RWPE1 (cell line): ENCODE results near the gene DUOXA2.
A peak's percentile ranks its signal among the peaks of the same experiment; 100 is the strongest.

ENCODE experiments used
- CTCF ChIA-PET: fragments of 350-600 bp; sonication (Branson Sonifier 250); formaldehyde crosslinking; extraction: SDS; loops from one replicate; lab custom pipeline; 2021; lab: Yijun Ruan, JAX
- POLR2A ChIA-PET: fragments of 400-600 bp; formaldehyde crosslinking; extraction: SDS; loops from one replicate; lab custom pipeline; 2020; ENCODE audit warnings: antibody characterized with exemption; ENCODE audit not compliant: low non-redundant PET; lab: Yijun Ruan, JAX
- DNase-seq: peaks from one replicate; pipeline ENCODE4 v3.0.0; 2012; ENCODE audit warnings: low spot score
- H3K27ac ChIP-seq: fragments of 450-650 bp; 2 replicates; pipeline ENCODE4 v1.5.1; 2017
- CTCF ChIP-seq: fragments of 450-650 bp; conservative IDR thresholded peaks from 2 replicates; pipeline ENCODE4 v1.5.1; 2017; ENCODE audit warnings: low read depth, mild to moderate bottlenecking

The DUOXA2 gene

GRCh38 chr15:45167631-45168205 is 53.6 kb downstream of the DUOXA2 start:
- no peak for DNase-seq
- POLR2A ChIA-PET: interaction anchor here (1.6 kb wide), 1 partner anchor 13 kb away, joined by 4 read pairs; no protein-coding TSS in a partner anchor
- peak overlapping the region; percentile 91 for H3K27ac ChIP-seq
- peak; percentile 33 for TF ChIP-seq CTCF
- CTCF ChIA-PET: interaction anchor here (0.8 to 2.0 kb wide), 7 partner anchors 12 to 1545 kb away, joined by 3 to 11 read pairs (median 4); partner anchors contain the start of gene DUOXA1
